Neural progenitor cell (in vitro differentiated cells): Measurements from ENCODE around the gene ARHGAP24.

Experiments used
- CTCF ChIP-seq: fragments of 200-600 bp; sonication (generic); IDR thresholded peaks from 2 replicates; pipeline ENCODE4 v1.5.1; 2017; ENCODE audit warnings: antibody characterized with exemption, mild to moderate bottlenecking
- EZH2 ChIP-seq: fragments of 200-600 bp; sonication (generic); IDR thresholded peaks from 2 replicates; pipeline ENCODE4 v1.6.1; 2017; ENCODE audit warnings: antibody characterized with exemption, mild to moderate bottlenecking, moderate library complexity
- EZH2phosphoT487 ChIP-seq: fragments of 200-600 bp; sonication (generic); IDR thresholded peaks from 2 replicates; pipeline ENCODE4 v1.6.1; 2017; ENCODE audit warnings: antibody characterized with exemption

- TF ChIP-seq CTCF (no peak), EZH2 (no peak), EZH2phosphoT487 (no peak)
Measured at GRCh38 chr4:85807247-85807950, 332.4 kb downstream of the ARHGAP24 start.
